Spinal cord (tissue), 10 donors: ENCODE results near the gene MKLN1. TPM values are rescaled to one million over a fixed set of nuclear protein-coding genes. Genes with fewer than 3 reads are reported as not detected.
"Not testable (repeated sequence)": the region's sequence is repeated elsewhere in the genome, so short reads cannot be mapped to it uniquely, and the experiment has no call there.

ENCODE experiments used
- DNase-seq, 6 donors: peaks; one replicate each; pipeline versions ENCODE4 v3.0.0 to v3.0.0-alpha.2; 2013 to 2015; ENCODE audit warnings: low spot score in 6 of 6, low read depth in 4 of 6
- H3K27ac ChIP-seq: one replicate; pipeline ENCODE4 v1.5.1; 2013; ENCODE audit warnings: low read depth, low read length, control low read depth
- H3K27me3 ChIP-seq: one replicate; pipeline ENCODE4 v1.6.1; 2013; ENCODE audit warnings: low read length; ENCODE audit not compliant: control insufficient read depth, insufficient read depth
- H3K36me3 ChIP-seq: one replicate; pipeline ENCODE4 v1.6.1; 2013; ENCODE audit warnings: low read length; ENCODE audit not compliant: control insufficient read depth, insufficient read depth
- H3K4me1 ChIP-seq: one replicate; pipeline ENCODE4 v1.6.1; 2013; ENCODE audit warnings: low read length; ENCODE audit not compliant: control insufficient read depth, insufficient read depth
- H3K4me3 ChIP-seq: one replicate; pipeline ENCODE4 v1.5.1; 2013; ENCODE audit warnings: low read depth, low read length, control low read depth
- H3K9me3 ChIP-seq: one replicate; pipeline ENCODE4 v1.6.1; 2013; ENCODE audit warnings: low read length; ENCODE audit not compliant: control insufficient read depth, insufficient read depth
- WGBS: methylation state at CpG from one replicate; pipeline ENCODE4 v1.1.5; 2013; ENCODE audit warnings: missing lambda C conversion rate; ENCODE audit not compliant: insufficient coverage; 5-methylcytosine and 5-hydroxymethylcytosine counted together
- polyA plus RNA-seq, 2 donors: library from polyadenylated mRNA; unstranded; fragments of 120-200 nt; gene quantifications; one replicate each; pipeline ENCODE4 v1.2.1, GENCODE V29; 2013; ENCODE audit not compliant: insufficient read length in 2 of 2
- total RNA-seq, 2 donors: library from RNA; depleted of rRNA in 1 of 2; stranded (reverse); fragments of 120-200 nt in 1 of 2; fragments of >200 nt in 1 of 2; gene quantifications; one replicate each; pipeline versions ENCODE4 v1.2.3 to v1.2.4, GENCODE V29; 2013 to 2014
- donor health status: healthy.

Gene MKLN1
- total and polyA plus RNA-seq, 4 donors: 13.6 to 69.4 (median 36.6) TPM

GRCh38 chr7:131459256-131459655 lies 131.6 kb downstream of the MKLN1 start:
- DNase-seq: no peak
- no peak overlapping the region for H3K27ac ChIP-seq
- no peaks in the 10 kb centered on the region for H3K36me3 ChIP-seq
- no peaks in the 10 kb centered on the region for H3K4me1 ChIP-seq
- no peaks in the 10 kb centered on the region for H3K27me3 ChIP-seq
- H3K9me3 ChIP-seq: no peaks in the 10 kb centered on the region
- no peak overlapping the region for H3K4me3 ChIP-seq
- WGBS: 83% methylated on average over 1 of the region's 1 CpG

- no peaks in the 10 kb centered on the region for H3K4me1 ChIP-seq
- peaks cover 5% of the 10 kb centered on the region for H3K36me3 ChIP-seq
- no peak for DNase-seq
- H3K27ac ChIP-seq: no peak overlapping the region
- H3K4me3 ChIP-seq: no peak overlapping the region
- no peaks in the 10 kb centered on the region for H3K27me3 ChIP-seq
- no CpG with 5 or more reads among the region's 3 CpGs for WGBS
- H3K9me3 ChIP-seq: no peaks in the 10 kb centered on the region
Measured at GRCh38 chr7:131462059-131462458, 134.4 kb downstream of the MKLN1 start.

- H3K4me3 ChIP-seq, DNase-seq, H3K4me1 ChIP-seq, H3K36me3 ChIP-seq, H3K9me3 ChIP-seq, H3K27me3 ChIP-seq, H3K27ac ChIP-seq: not testable (repeated sequence)
Measured at GRCh38 chr7:131462715-131463114, 135.0 kb downstream of the MKLN1 start.

GRCh38 chr7:131466735-131467365 lies 139.2 kb downstream of the MKLN1 start:
- no peak for DNase-seq
- Histone ChIP-seq H3K4me1 (no peaks in the 10 kb centered on the region), H3K4me3 (no peak overlapping the region), H3K27me3 (no peaks in the 10 kb centered on the region), H3K9me3 (no peaks in the 10 kb centered on the region), H3K36me3 (peaks cover 11% of the 10 kb centered on the region), H3K27ac (no peak overlapping the region)
- WGBS: no CpG with 5 or more reads among the region's 12 CpGs

- H3K36me3 ChIP-seq: peaks cover 17% of the 10 kb centered on the region
- no peaks in the 10 kb centered on the region for H3K4me1 ChIP-seq
- 100% methylated on average over 4 of the region's 5 CpGs for WGBS
Measured at GRCh38 chr7:131467788-131468187, 140.1 kb downstream of the MKLN1 start.

GRCh38 chr7:131471250-131472004 lies 143.8 kb downstream of the MKLN1 start:
- Histone ChIP-seq H3K27me3 (no peaks in the 10 kb centered on the region), H3K4me1 (no peaks in the 10 kb centered on the region), H3K9me3 (peaks cover 1% of the 10 kb centered on the region), H3K36me3 (peaks cover 20% of the 10 kb centered on the region), H3K27ac (no peak overlapping the region), H3K4me3 (no peak overlapping the region)
- DNase-seq: peak in 1 of 6 donors; percentile 40
- 50% methylated on average over 1 of the region's 4 CpGs for WGBS

More at GRCh38 chr7:131467788-131468187, 140.1 kb downstream of the MKLN1 start:
- H3K9me3 ChIP-seq: no peaks in the 10 kb centered on the region
- no peak overlapping the region for H3K27ac ChIP-seq
- H3K27me3 ChIP-seq: no peaks in the 10 kb centered on the region
- no peak for DNase-seq
- no peak overlapping the region for H3K4me3 ChIP-seq

GRCh38 chr7:131476740-131477139 lies 149.1 kb downstream of the MKLN1 start:
- Histone ChIP-seq H3K27ac (no peak overlapping the region), H3K4me3 (no peak overlapping the region), H3K36me3 (peaks cover 10% of the 10 kb centered on the region), H3K4me1 (no peaks in the 10 kb centered on the region), H3K9me3 (peaks cover 1% of the 10 kb centered on the region), H3K27me3 (no peaks in the 10 kb centered on the region)
- no CpG with 5 or more reads among the region's 2 CpGs for WGBS
- DNase-seq: no peak

- Histone ChIP-seq H3K27ac (no peak overlapping the region), H3K27me3 (no peaks in the 10 kb centered on the region), H3K9me3 (no peaks in the 10 kb centered on the region), H3K4me1 (no peaks in the 10 kb centered on the region), H3K4me3 (no peak overlapping the region), H3K36me3 (peaks cover 2% of the 10 kb centered on the region)
- WGBS: no CpG with 5 or more reads among the region's 4 CpGs
- no peak for DNase-seq
Measured at GRCh38 chr7:131480384-131481315, 153.0 kb downstream of the MKLN1 start.

- Histone ChIP-seq H3K4me1 (no peaks in the 10 kb centered on the region), H3K27me3 (no peaks in the 10 kb centered on the region), H3K9me3 (no peaks in the 10 kb centered on the region), H3K27ac (no peak overlapping the region), H3K36me3 (peaks cover 2% of the 10 kb centered on the region), H3K4me3 (no peak overlapping the region)
- no CpG with 5 or more reads among the region's 2 CpGs for WGBS
- no peak for DNase-seq
Measured at GRCh38 chr7:131482800-131483199, 155.1 kb downstream of the MKLN1 start.
